Panc1 (cell line): ENCODE measurements around the gene FGF2. TPM values are rescaled to one million over a fixed set of nuclear protein-coding genes. Genes with fewer than 3 reads are reported as not detected.

Experiments used
- ATAC-seq: fragments of 200-7000 bp; cut with Tn5 transposase; 2 replicates; pipeline ENCODE4 v1.9.1; 2020; ENCODE audit warnings: mild to moderate bottlenecking, moderate library complexity
- BruUV-seq: library from RNA; stranded (reverse); fragments of 400-500 nt; replicated peaks from 2 replicates; lab custom pipeline; 2021; lab: Mats Ljungman, UMichigan
- CTCF ChIA-PET: fragments of 300-600 bp; sonication (Branson Sonifier 250); formaldehyde crosslinking; loops from one replicate; lab custom pipeline; 2022; ENCODE audit warnings: antibody characterized with exemption; lab: Charles Lee
- POLR2A ChIA-PET: fragments of 300-600 bp; sonication (Branson Sonifier 250); formaldehyde crosslinking; loops from one replicate; lab custom pipeline; 2022; ENCODE audit warnings: antibody characterized with exemption; lab: Charles Lee
- DNase-seq: peaks from one replicate; pipeline ENCODE4 v3.0.0-alpha.2; 2010; ENCODE audit warnings: low read depth, low spot score
- H3K27ac ChIP-seq: 2 replicates; pipeline ENCODE4 v1.5.1; 2011; ENCODE audit warnings: mild to moderate bottlenecking, low read length, inconsistent platforms
- H3K27me3 ChIP-seq: fragments of 200-500 bp; sonication (Bioruptor generic); 2 replicates; pipeline ENCODE4 v1.6.0; 2014; ENCODE audit warnings: low read length, inconsistent platforms; ENCODE audit not compliant: control insufficient read depth, insufficient read depth
- H3K36me3 ChIP-seq: fragments of 200-500 bp; sonication (Bioruptor generic); 2 replicates; pipeline ENCODE4 v1.5.1; 2014; ENCODE audit warnings: inconsistent platforms, mild to moderate bottlenecking, low read length, moderate library complexity; ENCODE audit not compliant: control insufficient read depth, insufficient read depth
- H3K4me1 ChIP-seq: 2 replicates; pipeline ENCODE4 v1.5.1; 2011; ENCODE audit warnings: inconsistent platforms, mild to moderate bottlenecking, low read length, moderate library complexity; ENCODE audit not compliant: control insufficient read depth, insufficient read depth
- H3K4me3 ChIP-seq, 2 experiments: 2 replicates each; pipeline ENCODE4 v1.5.1; 2011 to 2012; ENCODE audit warnings: low read depth in 2 of 2, low read length in 2 of 2, mild to moderate bottlenecking in 2 of 2, inconsistent platforms in 1 of 2, moderate library complexity in 1 of 2
- H3K9me3 ChIP-seq: fragments of 200-500 bp; sonication (Bioruptor generic); 2 replicates; pipeline ENCODE4 v1.5.1; 2014; ENCODE audit warnings: low read depth, mild to moderate bottlenecking, inconsistent platforms, low read length, moderate library complexity; ENCODE audit not compliant: control insufficient read depth, insufficient read depth
- CTCF ChIP-seq: fragments of 450-650 bp; IDR thresholded peaks from 2 replicates; pipeline ENCODE4 v1.5.1; 2017; ENCODE audit warnings: mild to moderate bottlenecking
- POLR2AphosphoS5 ChIP-seq: IDR thresholded peaks from 2 replicates; pipeline ENCODE4 v1.6.1; 2012; ENCODE audit warnings: mild to moderate bottlenecking, low read depth, low read length, moderate library complexity
- REST ChIP-seq, 2 experiments: IDR thresholded peaks; 2 replicates each; pipeline ENCODE4 v1.6.1; 2011 to 2012; ENCODE audit warnings: low read depth in 2 of 2, control low read depth in 1 of 2, low read length in 1 of 2, mild to moderate bottlenecking in 1 of 2, moderate library complexity in 1 of 2; ENCODE audit not compliant: insufficient read depth in 1 of 2
- SIN3A ChIP-seq: IDR thresholded peaks from 2 replicates; pipeline ENCODE4 v1.6.1; 2012; ENCODE audit warnings: low read depth, mild to moderate bottlenecking, low read length, moderate library complexity, borderline replicate concordance; ENCODE audit not compliant: insufficient read depth
- TCF7L2 ChIP-seq: IDR thresholded peaks from 2 replicates; pipeline ENCODE4 v1.6.1; 2011; ENCODE audit warnings: mild to moderate bottlenecking, low read depth, low read length, inconsistent platforms
- in situ Hi-C: cut with HindIII; loops from 2 replicates; pipeline ENCODE4 v1.10.0; 2016; ENCODE audit warnings: low sequenced_read_pairs, low pct_unique_long_range_greater_than_20kb
- intact Hi-C: fragments of 100-400 bp; cut with micrococcal nuclease; formaldehyde crosslinking; loops from one replicate; pipeline ENCODE4 v1.10.0; 2022; ENCODE audit not compliant: unreplicated experiment
- total RNA-seq: library from RNA; stranded (reverse); gene quantifications from one replicate; pipeline ENCODE4 v1.2.1, GENCODE V29; 2021; ENCODE audit not compliant: unreplicated experiment

Gene FGF2
- total RNA-seq, 1 experiment from 2014 or later: 21.7 TPM

GRCh38 chr4:122788935-122789334, 37.7 kb upstream of the FGF2 start:
- Histone ChIP-seq H3K27ac (no peak overlapping the region), H3K9me3 (no peaks in the 10 kb centered on the region), H3K27me3 (no peaks in the 10 kb centered on the region), H3K4me1 (peaks cover 5% of the 10 kb centered on the region; the same call in 1 of the 2 replicates), H3K36me3 (no peaks in the 10 kb centered on the region), H3K4me3 (no peak overlapping the region)
- CTCF ChIA-PET: interaction anchor here (0.6 kb wide), 1 partner anchor 126 kb away, joined by 4 read pairs; no protein-coding TSS in a partner anchor
- in situ Hi-C loops: no loop called here
- intact Hi-C loops: no loop called here
- ATAC-seq: no peak
- no peak for DNase-seq
- TF ChIP-seq SIN3A: no peak
- TF ChIP-seq POLR2AphosphoS5: no peak
- no peak for TF ChIP-seq TCF7L2
- TF ChIP-seq CTCF: no peak
- POLR2A ChIA-PET: interaction anchor here (0.6 kb wide), 1 partner anchor 82 kb away, joined by 16 read pairs; no protein-coding TSS in a partner anchor
- BruUV-seq: no TSS peak

GRCh38 chr4:122793811-122794210, 32.8 kb upstream of the FGF2 start:
- in situ Hi-C loops (no loop called here), intact Hi-C loops (no loop called here)
- H3K4me1 ChIP-seq: peaks cover 5% of the 10 kb centered on the region; the same call in 1 of the 2 replicates
- ChIA-PET CTCF (no interaction called here), POLR2A (no interaction called here)
- no peaks in the 10 kb centered on the region for H3K36me3 ChIP-seq
- no peak overlapping the region for H3K4me3 ChIP-seq
- ATAC-seq (no peak), DNase-seq (no peak)
- H3K27ac ChIP-seq: no peak overlapping the region
- no peaks in the 10 kb centered on the region for H3K9me3 ChIP-seq
- BruUV-seq: no TSS peak
- TF ChIP-seq CTCF (no peak), POLR2AphosphoS5 (no peak), SIN3A (no peak), REST (IDR thresholded peaks at IDR 0.05; ENCODE audit: insufficient read depth in 1 of 2, low read depth in 2 of 2, low read length in 1 of 2) (no peak), TCF7L2 (no peak)
- H3K27me3 ChIP-seq: no peaks in the 10 kb centered on the region
